Mammary epithelial cell (primary cell): Measurements from ENCODE around the gene MFSD1.

Experiments
- EZH2 ChIP-seq: IDR thresholded peaks from 2 replicates; pipeline ENCODE4 v1.6.1; 2012; ENCODE audit warnings: low read length, inconsistent platforms, borderline replicate concordance
- TF ChIP-seq, protein P1 (sequence below), 2 donors: IDR thresholded peaks in 1 of 2; conservative IDR thresholded peaks in 1 of 2; 2 replicates each; pipeline ENCODE4 v1.5.1; 2011 to 2012; ENCODE audit warnings: inconsistent platforms in 2 of 2, low read length in 2 of 2, mild to moderate bottlenecking in 2 of 2, control low read depth in 1 of 2, low read depth in 1 of 2; ENCODE audit not compliant: insufficient read depth in 1 of 2; ENCODE audit errors: extremely low read depth in 1 of 2

DNA sequence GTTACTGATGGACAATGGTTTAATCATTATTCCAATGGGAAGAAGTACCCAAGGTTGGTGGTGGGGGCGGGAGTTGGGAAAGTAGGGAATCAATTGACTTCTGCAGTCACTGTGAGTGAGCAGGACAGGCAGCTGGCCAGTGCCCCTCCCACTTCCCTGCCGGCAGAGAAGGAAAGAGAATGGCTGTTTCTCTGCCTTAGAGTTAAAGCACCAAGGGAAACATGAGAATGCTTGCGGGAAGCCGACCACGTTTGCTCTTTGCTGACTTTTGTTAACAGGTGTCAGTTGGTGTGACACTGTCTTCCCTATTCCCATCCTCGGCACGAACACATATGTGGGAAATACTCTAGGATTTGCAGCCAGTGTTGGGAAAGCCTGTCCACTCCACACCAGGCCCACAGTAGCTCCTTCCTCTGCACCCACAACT, 33.5 kb upstream of the MFSD1 start:
- TF ChIP-seq, protein P1, sequence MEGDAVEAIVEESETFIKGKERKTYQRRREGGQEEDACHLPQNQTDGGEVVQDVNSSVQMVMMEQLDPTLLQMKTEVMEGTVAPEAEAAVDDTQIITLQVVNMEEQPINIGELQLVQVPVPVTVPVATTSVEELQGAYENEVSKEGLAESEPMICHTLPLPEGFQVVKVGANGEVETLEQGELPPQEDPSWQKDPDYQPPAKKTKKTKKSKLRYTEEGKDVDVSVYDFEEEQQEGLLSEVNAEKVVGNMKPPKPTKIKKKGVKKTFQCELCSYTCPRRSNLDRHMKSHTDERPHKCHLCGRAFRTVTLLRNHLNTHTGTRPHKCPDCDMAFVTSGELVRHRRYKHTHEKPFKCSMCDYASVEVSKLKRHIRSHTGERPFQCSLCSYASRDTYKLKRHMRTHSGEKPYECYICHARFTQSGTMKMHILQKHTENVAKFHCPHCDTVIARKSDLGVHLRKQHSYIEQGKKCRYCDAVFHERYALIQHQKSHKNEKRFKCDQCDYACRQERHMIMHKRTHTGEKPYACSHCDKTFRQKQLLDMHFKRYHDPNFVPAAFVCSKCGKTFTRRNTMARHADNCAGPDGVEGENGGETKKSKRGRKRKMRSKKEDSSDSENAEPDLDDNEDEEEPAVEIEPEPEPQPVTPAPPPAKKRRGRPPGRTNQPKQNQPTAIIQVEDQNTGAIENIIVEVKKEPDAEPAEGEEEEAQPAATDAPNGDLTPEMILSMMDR (conservative IDR thresholded peaks at IDR 0.05 in 1 of 2, IDR thresholded peaks at IDR 0.05 in 1 of 2; ENCODE audit: extremely low read depth in 1 of 2, insufficient read depth in 1 of 2, low read depth in 1 of 2, low read length in 2 of 2) = no peak
- no peak for TF ChIP-seq EZH2
